Activated naive CD8-positive, alpha-beta T cell treated with anti-CD3 and anti-CD28 coated beads, Interleukin-2, amount 50 U/mL, for 24 hours (primary cell): Measurements from ENCODE around the gene KTI12.
"Not testable (repeated sequence)": the region's sequence is repeated elsewhere in the genome, so short reads cannot be mapped to it uniquely, and the experiment has no call there.

Experiments used
- ATAC-seq: fragments of 150-1000 bp; cut with Tn5 transposase; one replicate; pipeline ENCODE4 v1.10.0; 2021
- DNase-seq: peaks from one replicate; pipeline ENCODE4 v3.0.0; 2021
- H3K27ac Mint-ChIP-seq: one replicate; pipeline ENCODE4 v1.8.0; 2021; ENCODE audit warnings: mild to moderate bottlenecking, mixed read lengths
- H3K27me3 Mint-ChIP-seq: one replicate; pipeline ENCODE4 v1.8.0; 2021; ENCODE audit warnings: mixed read lengths
- H3K36me3 Mint-ChIP-seq: one replicate; pipeline ENCODE4 v1.8.0; 2021; ENCODE audit warnings: low read depth, mixed read lengths
- H3K4me1 Mint-ChIP-seq: one replicate; pipeline ENCODE4 v1.8.0; 2021; ENCODE audit warnings: mixed read lengths
- H3K4me3 Mint-ChIP-seq: one replicate; pipeline ENCODE4 v1.8.0; 2021; ENCODE audit warnings: mild to moderate bottlenecking, moderate library complexity, mixed read lengths
- H3K9me3 Mint-ChIP-seq: one replicate; pipeline ENCODE4 v1.8.0; 2021; ENCODE audit warnings: mixed read lengths

KTI12 gene, protein sequence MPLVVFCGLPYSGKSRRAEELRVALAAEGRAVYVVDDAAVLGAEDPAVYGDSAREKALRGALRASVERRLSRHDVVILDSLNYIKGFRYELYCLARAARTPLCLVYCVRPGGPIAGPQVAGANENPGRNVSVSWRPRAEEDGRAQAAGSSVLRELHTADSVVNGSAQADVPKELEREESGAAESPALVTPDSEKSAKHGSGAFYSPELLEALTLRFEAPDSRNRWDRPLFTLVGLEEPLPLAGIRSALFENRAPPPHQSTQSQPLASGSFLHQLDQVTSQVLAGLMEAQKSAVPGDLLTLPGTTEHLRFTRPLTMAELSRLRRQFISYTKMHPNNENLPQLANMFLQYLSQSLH

DNA sequence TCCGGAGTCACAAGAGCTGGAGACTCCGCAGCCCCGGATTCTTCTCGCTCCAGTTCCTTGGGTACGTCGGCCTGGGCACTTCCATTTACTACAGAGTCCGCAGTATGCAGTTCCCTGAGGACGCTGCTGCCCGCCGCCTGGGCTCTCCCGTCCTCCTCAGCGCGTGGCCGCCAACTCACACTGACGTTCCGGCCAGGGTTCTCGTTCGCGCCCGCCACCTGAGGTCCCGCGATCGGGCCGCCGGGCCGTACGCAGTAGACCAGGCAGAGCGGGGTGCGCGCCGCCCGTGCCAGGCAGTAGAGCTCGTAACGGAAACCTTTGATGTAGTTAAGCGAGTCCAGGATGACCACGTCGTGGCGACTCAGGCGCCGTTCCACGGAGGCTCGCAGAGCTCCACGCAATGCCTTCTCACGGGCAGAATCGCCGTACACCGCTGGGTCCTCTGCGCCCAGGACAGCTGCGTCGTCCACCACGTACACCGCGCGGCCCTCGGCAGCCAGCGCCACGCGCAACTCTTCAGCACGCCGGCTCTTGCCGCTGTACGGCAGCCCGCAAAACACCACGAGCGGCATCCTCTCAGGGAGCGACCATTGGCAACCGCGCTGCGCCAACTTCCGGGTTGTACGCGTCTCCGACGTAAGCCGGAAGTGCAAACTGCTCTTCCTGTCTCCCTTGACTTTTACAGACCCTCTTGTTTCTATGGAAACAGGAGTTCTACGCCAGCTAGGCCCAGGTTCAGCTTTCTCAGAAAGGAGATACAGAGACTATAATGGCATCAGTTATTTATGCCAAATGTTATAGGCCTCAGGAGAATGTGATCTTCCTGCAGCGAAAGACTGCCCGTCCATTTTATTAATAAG, at the start of gene KTI12:
KTI12 (minus strand) TSS at position 621 of the 860 bp plus-strand sequence; CDS start at position 572, 49 bp downstream.
- Mint-ChIP-seq H3K4me1 (peaks cover 27% of the 10 kb centered on the region), H3K27ac (peak within 1 kb of the TSS; percentile 93), H3K4me3 (peak within 1 kb of the TSS; percentile 92), H3K9me3 (no peaks in the 10 kb centered on the region), H3K27me3 (no peaks in the 10 kb centered on the region), H3K36me3 (peaks cover 28% of the 10 kb centered on the region)
- peak; percentile 85 for DNase-seq
- peak; percentile 96 for ATAC-seq

DNA sequence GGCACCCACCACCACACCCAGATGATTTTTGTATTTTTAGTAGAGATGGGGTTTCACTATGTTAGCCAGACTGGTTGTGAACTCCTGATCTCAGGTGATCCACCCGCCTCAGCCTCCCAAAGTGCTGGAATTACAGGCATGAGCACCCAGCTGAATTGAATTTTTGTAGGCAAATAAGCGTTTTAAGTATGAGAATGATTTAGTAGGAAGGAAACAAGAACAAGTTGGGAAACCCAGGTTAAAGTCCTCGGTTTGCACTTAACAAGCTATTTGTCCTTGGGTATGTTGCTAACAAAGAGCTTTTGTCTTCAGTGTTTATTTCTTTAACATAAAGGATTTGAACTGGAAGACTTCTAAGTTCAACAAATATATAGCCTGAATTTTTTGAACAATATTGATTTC, 46.4 kb upstream of the KTI12 start:
- Mint-ChIP-seq H3K27me3 (no peaks in the 10 kb centered on the region), H3K36me3 (peaks cover 9% of the 10 kb centered on the region), H3K27ac (no peak overlapping the region), H3K4me3 (no peak overlapping the region), H3K4me1 (peaks cover 7% of the 10 kb centered on the region), H3K9me3 (no peaks in the 10 kb centered on the region)
- DNase-seq (no peak), ATAC-seq (no peak)

- not testable (repeated sequence) for H3K27me3 Mint-ChIP-seq, DNase-seq, H3K27ac Mint-ChIP-seq, H3K4me3 Mint-ChIP-seq, H3K9me3 Mint-ChIP-seq, H3K4me1 Mint-ChIP-seq, ATAC-seq
- peaks cover 14% of the 10 kb centered on the region for H3K36me3 Mint-ChIP-seq
Measured at GRCh38 chr1:52077277-52077676, 43.7 kb upstream of the KTI12 start.

DNA sequence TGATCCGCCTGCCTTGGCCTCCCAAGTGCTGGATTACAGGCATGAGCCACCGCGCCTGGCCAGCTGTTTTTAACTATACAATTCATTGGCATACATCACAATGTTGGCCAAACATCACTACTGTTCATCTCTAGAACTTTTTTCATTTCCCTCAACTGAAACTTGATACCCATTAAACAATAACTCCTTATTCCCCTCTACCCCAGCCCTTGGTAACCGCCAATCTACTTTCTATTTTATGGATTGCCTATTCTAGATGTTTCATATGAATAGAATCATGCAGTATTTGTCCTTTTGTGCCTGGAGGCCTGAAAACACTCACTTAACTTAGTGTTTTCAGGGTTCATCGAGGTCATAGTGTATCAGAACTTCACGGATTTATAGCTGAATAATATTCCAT, 38.7 kb upstream of the KTI12 start:
- H3K27ac Mint-ChIP-seq = no peak overlapping the region
- H3K36me3 Mint-ChIP-seq = peaks cover 23% of the 10 kb centered on the region
- H3K4me1 Mint-ChIP-seq = peaks cover 10% of the 10 kb centered on the region

GRCh38 chr1:52070704-52071103, 37.1 kb upstream of the KTI12 start:
- ATAC-seq (no peak), DNase-seq (no peak)
- H3K9me3 Mint-ChIP-seq = no peaks in the 10 kb centered on the region
- H3K36me3 Mint-ChIP-seq = peaks cover 31% of the 10 kb centered on the region
- no peak overlapping the region for H3K27ac Mint-ChIP-seq
- no peaks in the 10 kb centered on the region for H3K27me3 Mint-ChIP-seq
- no peak overlapping the region for H3K4me3 Mint-ChIP-seq
- peaks cover 10% of the 10 kb centered on the region for H3K4me1 Mint-ChIP-seq

More for the DNA sequence above, 38.7 kb upstream of the KTI12 start:
- H3K27me3 Mint-ChIP-seq = no peaks in the 10 kb centered on the region
- no peak overlapping the region for H3K4me3 Mint-ChIP-seq
- no peak for DNase-seq
- no peak for ATAC-seq
- no peaks in the 10 kb centered on the region for H3K9me3 Mint-ChIP-seq

GRCh38 chr1:52063192-52063591, 29.6 kb upstream of the KTI12 start:
- H3K36me3 Mint-ChIP-seq = peaks cover 31% of the 10 kb centered on the region
- no peaks in the 10 kb centered on the region for H3K9me3 Mint-ChIP-seq
- no peaks in the 10 kb centered on the region for H3K27me3 Mint-ChIP-seq
- H3K4me3 Mint-ChIP-seq = no peak overlapping the region
- H3K27ac Mint-ChIP-seq = no peak overlapping the region
- DNase-seq (no peak), ATAC-seq (no peak)
- H3K4me1 Mint-ChIP-seq = peaks cover 22% of the 10 kb centered on the region

DNA sequence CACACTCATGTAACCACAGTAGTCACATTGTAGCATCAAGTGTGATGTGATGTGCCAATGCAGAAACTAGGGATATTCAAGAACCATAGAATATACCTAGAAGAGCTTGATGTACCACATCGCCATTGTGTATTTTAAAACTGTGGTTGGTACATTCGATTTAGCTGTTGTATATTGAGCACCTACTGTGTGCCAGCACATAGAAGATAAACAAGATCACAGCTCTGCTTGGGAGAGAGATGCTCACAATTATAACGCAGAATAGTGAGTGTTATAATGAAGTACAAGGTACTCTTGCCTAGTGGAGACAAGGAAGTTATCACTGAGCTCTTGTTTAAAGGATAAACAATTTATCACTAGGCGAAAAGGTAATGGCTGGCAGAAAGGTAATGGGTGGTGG, 27.2 kb upstream of the KTI12 start:
- Mint-ChIP-seq H3K36me3 (peaks cover 29% of the 10 kb centered on the region), H3K9me3 (no peaks in the 10 kb centered on the region), H3K4me1 (peaks cover 38% of the 10 kb centered on the region), H3K27ac (no peak overlapping the region), H3K27me3 (no peaks in the 10 kb centered on the region), H3K4me3 (no peak overlapping the region)
- no peak for DNase-seq
- no peak for ATAC-seq

- peaks cover 38% of the 10 kb centered on the region for H3K4me1 Mint-ChIP-seq
- H3K27me3 Mint-ChIP-seq = no peaks in the 10 kb centered on the region
- H3K9me3 Mint-ChIP-seq = no peaks in the 10 kb centered on the region
- DNase-seq = no peak
- no peak overlapping the region for H3K4me3 Mint-ChIP-seq
- no peak for ATAC-seq
- H3K27ac Mint-ChIP-seq = no peak overlapping the region
- peaks cover 28% of the 10 kb centered on the region for H3K36me3 Mint-ChIP-seq
Measured at GRCh38 chr1:52059888-52060287, 26.3 kb upstream of the KTI12 start.

DNA sequence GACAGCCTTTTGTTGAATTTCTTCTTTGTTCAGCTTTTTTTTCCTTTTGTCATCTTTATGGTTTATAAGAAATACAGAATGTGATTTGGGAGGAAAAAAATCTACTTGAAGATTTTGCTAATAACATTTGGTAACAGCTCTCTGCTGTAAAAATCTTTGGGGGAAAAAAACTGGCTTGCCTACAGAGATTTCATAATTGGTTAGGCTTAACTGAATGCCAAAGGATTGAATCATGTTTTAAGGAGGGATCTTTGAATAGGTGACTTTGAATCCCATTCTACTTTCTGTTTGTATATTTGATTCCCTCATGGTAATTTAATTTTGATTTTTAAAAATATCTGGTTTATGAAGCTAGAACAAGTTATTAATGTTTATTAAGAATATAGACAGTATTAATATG, 25.7 kb upstream of the KTI12 start:
- Mint-ChIP-seq H3K4me3 (no peak overlapping the region), H3K9me3 (no peaks in the 10 kb centered on the region), H3K27ac (peak overlapping the region; percentile 32), H3K4me1 (peaks cover 39% of the 10 kb centered on the region), H3K36me3 (peaks cover 23% of the 10 kb centered on the region), H3K27me3 (no peaks in the 10 kb centered on the region)
- DNase-seq (no peak), ATAC-seq (no peak)

DNA sequence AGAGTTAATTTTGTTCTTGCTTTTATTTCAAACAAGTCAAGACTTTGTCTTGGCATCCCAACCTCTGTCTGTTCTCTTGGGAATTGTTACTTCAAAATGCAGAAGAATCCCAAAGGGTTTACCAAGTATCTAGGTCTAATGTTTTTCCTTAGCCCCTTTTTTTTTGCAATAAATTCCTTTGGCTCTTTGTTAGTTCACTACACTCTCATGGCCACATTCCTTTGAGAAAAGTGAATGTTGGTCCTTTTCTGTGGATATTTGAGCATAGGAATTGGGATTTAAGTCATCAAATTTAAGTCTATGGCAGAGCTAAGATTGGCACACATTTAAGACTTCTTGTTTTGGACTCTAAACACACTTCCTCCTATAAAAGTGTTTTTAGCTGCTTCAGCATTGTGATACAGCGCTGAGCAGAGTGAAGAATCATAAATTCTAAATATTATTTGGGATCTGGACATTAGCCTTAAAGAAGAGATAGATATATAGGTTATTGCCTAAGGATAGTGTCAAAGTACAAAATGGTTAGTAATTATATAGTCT, 24.3 kb upstream of the KTI12 start:
- Mint-ChIP-seq H3K27ac (no peak overlapping the region), H3K9me3 (no peaks in the 10 kb centered on the region), H3K36me3 (peaks cover 16% of the 10 kb centered on the region), H3K4me1 (peaks cover 49% of the 10 kb centered on the region), H3K4me3 (peak overlapping the region; percentile 94), H3K27me3 (no peaks in the 10 kb centered on the region)
- DNase-seq (no peak), ATAC-seq (no peak)

- no peak for DNase-seq
- H3K9me3 Mint-ChIP-seq = no peaks in the 10 kb centered on the region
- no peaks in the 10 kb centered on the region for H3K27me3 Mint-ChIP-seq
- peak overlapping the region; percentile 98 for H3K27ac Mint-ChIP-seq
- H3K4me3 Mint-ChIP-seq = peak overlapping the region; percentile 94
- peaks cover 21% of the 10 kb centered on the region for H3K36me3 Mint-ChIP-seq
- ATAC-seq = no peak
- peaks cover 53% of the 10 kb centered on the region for H3K4me1 Mint-ChIP-seq
Measured at GRCh38 chr1:52057255-52057654, 23.6 kb upstream of the KTI12 start.

DNA sequence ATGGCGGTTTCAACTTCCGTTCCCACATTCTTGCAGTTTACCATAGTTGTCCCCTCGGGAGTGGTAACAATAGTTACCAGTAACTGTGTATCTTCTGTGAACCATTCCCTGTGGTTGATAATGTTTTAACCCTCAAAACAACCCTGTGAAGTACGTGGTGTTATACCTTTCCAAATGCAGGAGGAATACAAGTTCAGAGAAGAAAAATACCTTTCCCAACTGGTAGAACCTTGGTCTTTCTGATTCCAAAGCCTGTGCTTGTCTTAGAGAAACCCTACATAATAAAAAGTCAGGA, 23.3 kb upstream of the KTI12 start:
- Mint-ChIP-seq H3K4me1 (peaks cover 53% of the 10 kb centered on the region), H3K4me3 (peak overlapping the region; percentile 94), H3K27ac (peak overlapping the region; percentile 98), H3K36me3 (peaks cover 24% of the 10 kb centered on the region), H3K27me3 (no peaks in the 10 kb centered on the region), H3K9me3 (no peaks in the 10 kb centered on the region)
- DNase-seq (no peak), ATAC-seq (no peak)

GRCh38 chr1:52056163-52056936, 22.7 kb upstream of the KTI12 start, which contains the start of gene BTF3L4:
Gene BTF3L4, plus strand, starts transcription at chr1:52056295. Its CDS starts 3,553 bp downstream, at chr1:52059848.
- Mint-ChIP-seq H3K4me3 (peak within 1 kb of the TSS; percentile 94), H3K27me3 (no peaks in the 10 kb centered on the region), H3K27ac (peak within 1 kb of the TSS; percentile 98), H3K4me1 (peaks cover 55% of the 10 kb centered on the region), H3K9me3 (no peaks in the 10 kb centered on the region), H3K36me3 (peaks cover 27% of the 10 kb centered on the region)
- DNase-seq (peak; percentile 94), ATAC-seq (peak; percentile 96)

DNA sequence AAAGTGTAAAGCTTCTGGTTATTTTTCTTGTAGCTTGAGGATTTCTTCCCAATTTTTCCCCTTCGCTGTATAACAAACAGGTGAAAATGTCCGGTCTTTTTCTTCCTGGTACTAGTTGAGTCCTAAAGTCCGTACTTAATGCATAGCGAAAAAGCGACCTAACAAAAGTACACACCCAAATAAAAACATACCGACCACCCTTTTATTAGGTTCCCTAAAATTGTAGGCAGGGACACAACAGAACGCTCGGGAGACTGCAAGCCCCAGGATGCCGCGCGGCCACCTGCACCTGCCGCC, 22.2 kb upstream of the KTI12 start:
- no peak for ATAC-seq
- no peak for DNase-seq
- Mint-ChIP-seq H3K27ac (peak overlapping the region; percentile 98), H3K27me3 (no peaks in the 10 kb centered on the region), H3K4me1 (peaks cover 58% of the 10 kb centered on the region), H3K36me3 (peaks cover 27% of the 10 kb centered on the region), H3K4me3 (peak overlapping the region; percentile 94), H3K9me3 (no peaks in the 10 kb centered on the region)
